MV-4-11 (cell line): ENCODE results near the gene PAX5.

Source experiments
- DNase-seq: peaks from one replicate; lab custom pipeline; 2025; lab: John Stamatoyannopoulos, UW

PAX5 gene

GRCh38 chr9:36933676-36934215 lies 100.3 kb downstream of the PAX5 start:
- DNase-seq = no peak

- no peak for DNase-seq
Observed at GRCh38 chr9:36932198-36932597, 101.9 kb downstream of the PAX5 start.

- no peak for DNase-seq
Observed at GRCh38 chr9:36930941-36931340, 103.1 kb downstream of the PAX5 start.

- DNase-seq = no peak
Observed at GRCh38 chr9:36929350-36929675, 104.8 kb downstream of the PAX5 start.

GRCh38 chr9:36928670-36929349 lies 105.3 kb downstream of the PAX5 start:
- peak; percentile 80 for DNase-seq

- no peak for DNase-seq
Observed at GRCh38 chr9:36928210-36928609, 105.9 kb downstream of the PAX5 start.

- no peak for DNase-seq
Observed at GRCh38 chr9:36924757-36925432, 109.2 kb downstream of the PAX5 start.

- DNase-seq = peak; percentile 67
Observed at GRCh38 chr9:36924071-36924470, 110.0 kb downstream of the PAX5 start.

- DNase-seq = no peak
Observed at GRCh38 chr9:36923025-36923625, 110.9 kb downstream of the PAX5 start.

GRCh38 chr9:36922548-36922947 lies 111.5 kb downstream of the PAX5 start:
- no peak for DNase-seq

- no peak for DNase-seq
Observed at GRCh38 chr9:36914212-36914577, 119.9 kb downstream of the PAX5 start.

GRCh38 chr9:36913393-36914211 lies 120.5 kb downstream of the PAX5 start:
- DNase-seq = no peak

- DNase-seq = no peak
Observed at GRCh38 chr9:36912620-36913019, 121.4 kb downstream of the PAX5 start.

GRCh38 chr9:36911601-36912412 lies 122.3 kb downstream of the PAX5 start:
- DNase-seq = no peak

- no peak for DNase-seq
Observed at GRCh38 chr9:36911037-36911436, 123.0 kb downstream of the PAX5 start.

GRCh38 chr9:36906492-36906891 lies 127.6 kb downstream of the PAX5 start:
- no peak for DNase-seq

GRCh38 chr9:36905101-36906066 lies 128.7 kb downstream of the PAX5 start:
- no peak for DNase-seq

- DNase-seq = peak; percentile 66
Observed at GRCh38 chr9:36903541-36904435, 130.3 kb downstream of the PAX5 start.

- no peak for DNase-seq
Observed at GRCh38 chr9:36902861-36903524, 131.1 kb downstream of the PAX5 start.
